GM18511 (cell line): ENCODE measurements around the gene PURA.

ENCODE experiments used
- ATAC-seq: cut with Tn5 transposase; IDR thresholded peaks from one replicate; pipeline ENCODE4 v1.9.1; 2021; ENCODE audit warnings: mild to moderate bottlenecking, moderate library complexity; ENCODE audit not compliant: unreplicated experiment

The PURA gene

GRCh38 chr5:140113699-140114263, at the start of gene PURA:
Gene PURA, plus strand, starts transcription at chr5:140114109. Its CDS starts 73 bp downstream, at chr5:140114182.
- ATAC-seq = peak; percentile 86

GRCh38 chr5:140072812-140073211, 41.1 kb upstream of the PURA start:
- no peak for ATAC-seq

GRCh38 chr5:140073296-140073695, 40.6 kb upstream of the PURA start:
- ATAC-seq = no peak

GRCh38 chr5:140075371-140075770, 38.5 kb upstream of the PURA start:
- no peak for ATAC-seq

- ATAC-seq = no peak
These were observed 37.8 kb upstream of the PURA start for GRCh38 chr5:140076142-140076541.

GRCh38 chr5:140076788-140077187, 37.1 kb upstream of the PURA start:
- ATAC-seq = no peak

GRCh38 chr5:140083120-140083519, 30.8 kb upstream of the PURA start:
- no peak for ATAC-seq

- ATAC-seq = no peak
These were observed 30.3 kb upstream of the PURA start for GRCh38 chr5:140083650-140084049.

GRCh38 chr5:140084541-140084940, 29.4 kb upstream of the PURA start:
- ATAC-seq = no peak

- no peak for ATAC-seq
These were observed 23.7 kb upstream of the PURA start for GRCh38 chr5:140090251-140090650.

GRCh38 chr5:140093179-140093578, 20.7 kb upstream of the PURA start:
- ATAC-seq = no peak

GRCh38 chr5:140093866-140094265, 20.0 kb upstream of the PURA start:
- no peak for ATAC-seq

GRCh38 chr5:140094889-140095288, 19.0 kb upstream of the PURA start:
- ATAC-seq = no peak

- ATAC-seq = no peak
These were observed 12.7 kb upstream of the PURA start for GRCh38 chr5:140101179-140101578.

- ATAC-seq = no peak
These were observed 10.8 kb upstream of the PURA start for GRCh38 chr5:140103154-140103553.

- no peak for ATAC-seq
These were observed 9.8 kb upstream of the PURA start for GRCh38 chr5:140104100-140104499.

- ATAC-seq = no peak
These were observed 7.8 kb upstream of the PURA start for GRCh38 chr5:140106101-140106500.

GRCh38 chr5:140106805-140107311, 7.1 kb upstream of the PURA start:
- no peak for ATAC-seq

- ATAC-seq = peak; percentile 87
These were observed 6.4 kb upstream of the PURA start for GRCh38 chr5:140107312-140108092.

GRCh38 chr5:140108093-140109017, 5.6 kb upstream of the PURA start:
- no peak for ATAC-seq

- ATAC-seq = no peak
These were observed 4.7 kb upstream of the PURA start for GRCh38 chr5:140109018-140109758.
